Measurements from ENCODE around the gene PIK3C2G.

PIK3C2G gene

DNA sequence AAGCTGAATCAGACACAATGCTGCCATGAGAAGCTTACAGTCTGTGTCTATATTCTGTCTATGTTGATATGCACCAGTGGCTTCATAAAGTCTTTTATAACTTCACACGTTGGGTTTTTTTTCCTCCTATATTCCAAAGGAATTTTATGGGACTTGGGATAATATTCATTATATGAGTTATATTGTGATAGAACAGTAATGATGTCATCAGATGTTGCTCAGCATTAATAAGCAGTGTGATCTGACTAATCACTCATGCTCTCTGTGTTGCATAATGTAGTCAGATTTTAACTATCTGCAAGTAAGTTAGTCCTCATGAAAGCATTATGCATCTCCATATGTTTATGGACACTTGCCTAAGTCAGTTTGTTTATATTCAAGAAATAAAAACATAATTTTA is 316.9 kb downstream of the PIK3C2G start:
- Histone ChIP-seq H3K4me1 (ENCODE audit: control extremely low read depth in 1 of 4, control insufficient read depth in 4 of 4, insufficient read depth in 4 of 4, low read length in 3 of 4) (no peaks in the 10 kb centered on the region), H3K4me3 (ENCODE audit: control insufficient read depth in 1 of 7, extremely low read depth in 1 of 7, insufficient read depth in 4 of 7, low read depth in 2 of 7, low read length in 6 of 7) (no peak overlapping the region), H3K27me3 (replicated peaks in 2 of 5; ENCODE audit: control insufficient read depth in 4 of 5, insufficient read depth in 5 of 5, low read length in 4 of 5) (no peaks in the 10 kb centered on the region), H3K36me3 (ENCODE audit: control insufficient read depth in 4 of 4, insufficient read depth in 4 of 4, low read length in 3 of 4) (no peaks in the 10 kb centered on the region), H3K27ac (ENCODE audit: insufficient read depth in 1 of 2, low read depth in 1 of 2, low read length in 2 of 2, poor library complexity in 1 of 2, severe bottlenecking in 2 of 2) (no peak overlapping the region), H3K9me3 (ENCODE audit: control extremely low read depth in 1 of 5, control insufficient read depth in 4 of 5, insufficient read depth in 2 of 5, low read depth in 1 of 5, low read length in 4 of 5) (peaks cover 0 to 3% (median 0%) of the 10 kb centered on the region in 5 experiments)
- WGBS (ENCODE audit: insufficient coverage): no CpG with 5 or more reads among the region's 1 CpG
- no peak for DNase-seq
- ChIA-PET CTCF (no interaction called here), POLR2A (no interaction called here)

DNA sequence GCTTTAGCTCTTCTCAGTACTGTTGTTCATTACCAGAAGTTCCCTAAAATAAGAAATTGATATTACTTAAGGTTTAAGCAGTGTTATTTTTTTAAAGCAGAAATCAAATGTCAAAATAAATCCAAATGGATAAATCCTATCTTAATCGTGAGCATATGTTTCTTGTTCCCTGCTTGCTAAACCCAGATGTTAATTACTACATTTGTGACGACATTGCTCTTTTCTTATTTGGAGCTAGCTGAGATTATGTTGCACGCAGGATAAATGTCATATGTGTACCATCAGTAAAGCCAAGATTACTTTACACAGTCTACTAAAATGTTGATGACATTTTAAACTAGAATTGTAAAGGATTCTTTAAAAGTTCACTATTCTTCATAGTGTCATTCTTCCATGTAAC is 319.0 kb downstream of the PIK3C2G start:
- peaks cover 0 to 7% (median 2%) of the 10 kb centered on the region in 5 experiments for H3K9me3 ChIP-seq (ENCODE audit: control extremely low read depth in 1 of 5, control insufficient read depth in 4 of 5, insufficient read depth in 2 of 5, low read depth in 1 of 5, low read length in 4 of 5)
- POLR2A ChIA-PET: no interaction called here
- CTCF ChIA-PET: no interaction called here
- no peaks in the 10 kb centered on the region for H3K27me3 ChIP-seq (replicated peaks in 2 of 5; ENCODE audit: control insufficient read depth in 4 of 5, insufficient read depth in 5 of 5, low read length in 4 of 5)
- H3K4me3 ChIP-seq (ENCODE audit: control insufficient read depth in 1 of 7, extremely low read depth in 1 of 7, insufficient read depth in 4 of 7, low read depth in 2 of 7, low read length in 6 of 7): no peak overlapping the region
- no peaks in the 10 kb centered on the region for H3K4me1 ChIP-seq (ENCODE audit: control extremely low read depth in 1 of 4, control insufficient read depth in 4 of 4, insufficient read depth in 4 of 4, low read length in 3 of 4)
- no CpG with 5 or more reads among the region's 3 CpGs for WGBS (ENCODE audit: insufficient coverage)
- no peak overlapping the region for H3K27ac ChIP-seq (ENCODE audit: insufficient read depth in 1 of 2, low read depth in 1 of 2, low read length in 2 of 2, poor library complexity in 1 of 2, severe bottlenecking in 2 of 2)
- H3K36me3 ChIP-seq (ENCODE audit: control insufficient read depth in 4 of 4, insufficient read depth in 4 of 4, low read length in 3 of 4): no peaks in the 10 kb centered on the region
- no peak for DNase-seq

DNA sequence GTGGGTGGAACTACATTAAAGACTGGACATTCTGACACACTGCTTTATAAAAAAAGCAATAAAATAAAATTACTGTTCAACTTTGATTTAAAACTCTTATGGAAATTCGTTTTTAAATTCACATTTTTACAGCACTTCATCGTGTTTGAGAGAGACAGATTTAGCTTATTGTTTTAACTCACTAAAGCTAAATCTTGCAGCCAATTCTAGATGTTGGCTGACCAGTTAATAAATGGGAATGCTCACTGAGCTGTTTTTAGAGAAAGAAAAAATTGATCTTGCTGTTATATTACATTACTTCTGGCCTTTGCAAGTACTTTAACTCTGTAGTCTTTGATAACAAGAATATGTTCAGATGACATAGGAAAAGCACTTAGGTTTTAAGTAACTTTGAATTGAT is 319.4 kb downstream of the PIK3C2G start:
- DNase-seq: no peak
- CTCF ChIA-PET: no interaction called here

DNA sequence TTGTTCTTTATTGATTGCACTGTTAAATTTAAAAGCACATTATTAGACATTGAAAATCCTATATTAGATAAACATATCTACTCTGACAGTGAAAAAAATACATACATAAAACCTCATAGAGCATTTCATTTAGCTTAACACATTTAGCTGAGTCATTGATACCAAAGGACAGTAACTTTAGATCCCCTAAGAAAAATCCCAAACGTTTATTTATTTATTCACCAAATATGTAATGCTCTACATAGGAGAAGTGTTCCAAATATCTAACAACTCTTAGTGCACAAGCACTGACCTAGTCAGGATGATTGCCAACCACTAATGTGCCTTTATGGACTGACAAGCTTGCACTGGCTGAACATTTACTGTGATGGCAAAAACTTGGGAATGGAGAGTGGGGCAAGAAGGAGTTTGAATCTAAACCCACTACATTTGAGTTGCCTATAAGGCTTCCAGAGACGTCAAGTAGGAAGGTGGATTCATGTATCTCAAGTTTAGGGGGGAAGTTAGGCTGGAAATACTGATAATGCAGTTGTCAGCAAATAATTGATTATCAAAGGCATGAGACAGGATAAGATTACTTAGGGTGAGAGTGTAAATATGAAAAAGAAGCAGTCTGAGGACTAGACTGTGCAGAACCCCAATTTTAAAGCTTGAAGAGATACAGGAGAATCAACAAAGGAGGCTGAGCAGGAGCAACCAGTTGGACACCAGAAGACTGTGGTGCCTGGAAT is 320.1 kb downstream of the PIK3C2G start:
- WGBS (ENCODE audit: insufficient coverage): 70% methylated on average over 1 of the region's 2 CpGs
- Histone ChIP-seq H3K4me3 (ENCODE audit: control insufficient read depth in 1 of 7, extremely low read depth in 1 of 7, insufficient read depth in 4 of 7, low read depth in 2 of 7, low read length in 6 of 7) (no peak overlapping the region), H3K9me3 (ENCODE audit: control extremely low read depth in 1 of 5, control insufficient read depth in 4 of 5, insufficient read depth in 2 of 5, low read depth in 1 of 5, low read length in 4 of 5) (peaks cover 0 to 7% (median 2%) of the 10 kb centered on the region in 5 experiments), H3K27ac (ENCODE audit: insufficient read depth in 1 of 2, low read depth in 1 of 2, low read length in 2 of 2, poor library complexity in 1 of 2, severe bottlenecking in 2 of 2) (no peak overlapping the region), H3K4me1 (ENCODE audit: control extremely low read depth in 1 of 4, control insufficient read depth in 4 of 4, insufficient read depth in 4 of 4, low read length in 3 of 4) (no peaks in the 10 kb centered on the region), H3K36me3 (ENCODE audit: control insufficient read depth in 4 of 4, insufficient read depth in 4 of 4, low read length in 3 of 4) (no peaks in the 10 kb centered on the region), H3K27me3 (replicated peaks in 2 of 5; ENCODE audit: control insufficient read depth in 4 of 5, insufficient read depth in 5 of 5, low read length in 4 of 5) (no peaks in the 10 kb centered on the region)
- DNase-seq: no peak
- CTCF ChIA-PET: no interaction called here
- POLR2A ChIA-PET: no interaction called here

More for the DNA sequence above, 319.4 kb downstream of the PIK3C2G start:
- Histone ChIP-seq H3K4me1 (ENCODE audit: control extremely low read depth in 1 of 4, control insufficient read depth in 4 of 4, insufficient read depth in 4 of 4, low read length in 3 of 4) (no peaks in the 10 kb centered on the region), H3K4me3 (ENCODE audit: control insufficient read depth in 1 of 7, extremely low read depth in 1 of 7, insufficient read depth in 4 of 7, low read depth in 2 of 7, low read length in 6 of 7) (no peak overlapping the region), H3K36me3 (ENCODE audit: control insufficient read depth in 4 of 4, insufficient read depth in 4 of 4, low read length in 3 of 4) (no peaks in the 10 kb centered on the region), H3K27ac (ENCODE audit: insufficient read depth in 1 of 2, low read depth in 1 of 2, low read length in 2 of 2, poor library complexity in 1 of 2, severe bottlenecking in 2 of 2) (no peak overlapping the region), H3K9me3 (ENCODE audit: control extremely low read depth in 1 of 5, control insufficient read depth in 4 of 5, insufficient read depth in 2 of 5, low read depth in 1 of 5, low read length in 4 of 5) (peaks cover 0 to 7% (median 2%) of the 10 kb centered on the region in 5 experiments), H3K27me3 (replicated peaks in 2 of 5; ENCODE audit: control insufficient read depth in 4 of 5, insufficient read depth in 5 of 5, low read length in 4 of 5) (no peaks in the 10 kb centered on the region)
- POLR2A ChIA-PET: no interaction called here
- whole genome bisulfite sequencing (ENCODE audit: insufficient coverage): 94% methylated on average over 2 of the region's 2 CpGs

DNA sequence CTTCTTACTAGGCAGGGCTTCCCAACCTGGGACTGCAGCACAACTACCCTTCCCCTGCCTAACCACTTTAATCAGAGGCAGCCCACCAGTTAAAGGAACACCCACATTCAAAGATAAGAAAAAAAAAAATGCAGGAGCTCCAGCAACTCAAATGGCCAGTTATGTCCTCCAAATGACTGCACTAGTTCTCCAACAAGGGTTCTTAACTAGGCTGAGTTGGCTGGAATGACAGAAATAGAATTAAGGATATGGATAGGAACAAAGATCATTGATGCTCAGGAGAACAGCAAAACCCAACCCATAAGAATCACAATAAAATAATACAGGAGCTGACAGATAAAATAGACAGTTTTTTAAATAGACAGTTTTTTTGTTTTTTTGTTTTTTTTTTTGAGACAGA is 322.3 kb downstream of the PIK3C2G start:
- no peaks in the 10 kb centered on the region for H3K4me1 ChIP-seq (ENCODE audit: control extremely low read depth in 1 of 4, control insufficient read depth in 4 of 4, insufficient read depth in 4 of 4, low read length in 3 of 4)
- no peak overlapping the region for H3K27ac ChIP-seq (ENCODE audit: insufficient read depth in 1 of 2, low read depth in 1 of 2, low read length in 2 of 2, poor library complexity in 1 of 2, severe bottlenecking in 2 of 2)
- DNase-seq: no peak
- no peak overlapping the region for H3K4me3 ChIP-seq (ENCODE audit: control insufficient read depth in 1 of 7, extremely low read depth in 1 of 7, insufficient read depth in 4 of 7, low read depth in 2 of 7, low read length in 6 of 7)
- peaks cover 0 to 9% (median 2%) of the 10 kb centered on the region in 5 experiments for H3K9me3 ChIP-seq (ENCODE audit: control extremely low read depth in 1 of 5, control insufficient read depth in 4 of 5, insufficient read depth in 2 of 5, low read depth in 1 of 5, low read length in 4 of 5)
- H3K27me3 ChIP-seq (replicated peaks in 2 of 5; ENCODE audit: control insufficient read depth in 4 of 5, insufficient read depth in 5 of 5, low read length in 4 of 5): no peaks in the 10 kb centered on the region
- H3K36me3 ChIP-seq (ENCODE audit: control insufficient read depth in 4 of 4, insufficient read depth in 4 of 4, low read length in 3 of 4): no peaks in the 10 kb centered on the region
- POLR2A ChIA-PET: no interaction called here
- CTCF ChIA-PET: interaction anchor here (0.6 kb wide), 2 partner anchors 24 to 153 kb away, joined by 3 read pairs; no protein-coding TSS in a partner anchor

DNA sequence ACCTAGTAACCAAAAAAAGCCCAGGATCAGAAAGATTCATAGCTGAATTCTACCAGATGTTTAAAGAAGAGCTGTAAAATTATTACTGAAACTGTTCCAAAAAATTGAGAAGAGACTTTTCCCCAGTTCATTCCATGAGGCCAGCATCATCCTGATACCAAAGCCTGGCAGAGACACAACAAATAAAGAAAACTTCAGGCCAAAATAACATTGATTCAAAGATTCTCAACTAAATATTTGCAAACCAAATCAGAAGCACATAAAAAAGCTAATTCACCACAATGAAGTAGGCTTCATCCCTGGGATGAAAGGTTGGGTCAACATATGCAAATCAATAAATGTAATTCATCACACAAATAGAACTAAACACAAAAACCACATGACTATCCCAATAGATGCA is 325.3 kb downstream of the PIK3C2G start:
- H3K9me3 ChIP-seq (ENCODE audit: control extremely low read depth in 1 of 5, control insufficient read depth in 4 of 5, insufficient read depth in 2 of 5, low read depth in 1 of 5, low read length in 4 of 5): peaks cover 0 to 9% (median 2%) of the 10 kb centered on the region in 5 experiments
- H3K36me3 ChIP-seq (ENCODE audit: control insufficient read depth in 4 of 4, insufficient read depth in 4 of 4, low read length in 3 of 4): no peaks in the 10 kb centered on the region
- no peaks in the 10 kb centered on the region for H3K4me1 ChIP-seq (ENCODE audit: control extremely low read depth in 1 of 4, control insufficient read depth in 4 of 4, insufficient read depth in 4 of 4, low read length in 3 of 4)
- no peak overlapping the region for H3K4me3 ChIP-seq (ENCODE audit: control insufficient read depth in 1 of 7, extremely low read depth in 1 of 7, insufficient read depth in 4 of 7, low read depth in 2 of 7, low read length in 6 of 7)
- POLR2A ChIA-PET: no interaction called here
- CTCF ChIA-PET: no interaction called here
- no peaks in the 10 kb centered on the region for H3K27me3 ChIP-seq (replicated peaks in 2 of 5; ENCODE audit: control insufficient read depth in 4 of 5, insufficient read depth in 5 of 5, low read length in 4 of 5)
- no peak overlapping the region for H3K27ac ChIP-seq (ENCODE audit: insufficient read depth in 1 of 2, low read depth in 1 of 2, low read length in 2 of 2, poor library complexity in 1 of 2, severe bottlenecking in 2 of 2)
- no peak for DNase-seq

DNA sequence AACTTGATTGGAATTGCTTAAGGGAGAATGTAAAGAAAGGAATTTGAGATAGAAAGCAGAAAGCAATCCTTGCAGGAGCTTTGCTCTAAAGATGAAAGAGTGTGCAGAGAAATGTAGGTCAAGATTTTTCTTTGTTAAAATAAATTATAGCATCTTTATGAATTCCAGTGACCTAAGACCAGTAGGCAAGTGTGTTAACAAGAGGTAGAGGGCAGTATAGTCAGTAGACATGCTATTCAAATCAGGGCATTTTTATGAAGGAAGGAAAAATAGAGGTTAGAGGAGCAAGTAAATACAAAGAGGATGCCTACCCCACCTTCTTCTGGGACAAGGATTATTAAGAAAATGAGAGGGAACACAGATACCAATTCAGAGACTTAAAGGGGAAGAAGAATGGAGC is 328.0 kb downstream of the PIK3C2G start:
- no peak overlapping the region for H3K4me3 ChIP-seq (ENCODE audit: control insufficient read depth in 1 of 7, extremely low read depth in 1 of 7, insufficient read depth in 4 of 7, low read depth in 2 of 7, low read length in 6 of 7)
- peaks cover 0 to 7% (median 0%) of the 10 kb centered on the region in 5 experiments for H3K9me3 ChIP-seq (ENCODE audit: control extremely low read depth in 1 of 5, control insufficient read depth in 4 of 5, insufficient read depth in 2 of 5, low read depth in 1 of 5, low read length in 4 of 5)
- H3K27ac ChIP-seq (ENCODE audit: insufficient read depth in 1 of 2, low read depth in 1 of 2, low read length in 2 of 2, poor library complexity in 1 of 2, severe bottlenecking in 2 of 2): no peak overlapping the region
- DNase-seq: no peak
- H3K36me3 ChIP-seq (ENCODE audit: control insufficient read depth in 4 of 4, insufficient read depth in 4 of 4, low read length in 3 of 4): no peaks in the 10 kb centered on the region
- no peaks in the 10 kb centered on the region for H3K27me3 ChIP-seq (replicated peaks in 2 of 5; ENCODE audit: control insufficient read depth in 4 of 5, insufficient read depth in 5 of 5, low read length in 4 of 5)
- ChIA-PET POLR2A (no interaction called here), CTCF (no interaction called here)
- H3K4me1 ChIP-seq (ENCODE audit: control extremely low read depth in 1 of 4, control insufficient read depth in 4 of 4, insufficient read depth in 4 of 4, low read length in 3 of 4): no peaks in the 10 kb centered on the region

Data from common myeloid progenitor, CD34-positive (primary cell).